ENCODE results near the gene NEK2.

DNA sequence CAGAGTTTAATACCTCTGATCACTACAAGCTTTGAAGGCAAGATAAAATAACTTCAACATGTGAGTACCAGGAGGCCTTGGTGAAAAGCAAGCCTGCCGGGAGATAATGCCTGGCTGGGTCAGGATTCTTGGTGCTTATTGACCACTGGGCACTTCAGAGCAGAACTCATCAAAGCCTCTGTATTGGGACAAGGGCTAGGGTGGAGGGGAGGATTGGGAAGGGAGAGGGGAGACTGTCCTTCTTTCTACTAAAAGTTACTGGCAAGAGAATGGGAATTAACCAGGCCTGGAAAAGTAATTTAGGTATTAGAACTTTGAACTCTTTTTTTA, 35.2 kb downstream of the NEK2 start:
- TF ChIP-seq, protein P1, sequence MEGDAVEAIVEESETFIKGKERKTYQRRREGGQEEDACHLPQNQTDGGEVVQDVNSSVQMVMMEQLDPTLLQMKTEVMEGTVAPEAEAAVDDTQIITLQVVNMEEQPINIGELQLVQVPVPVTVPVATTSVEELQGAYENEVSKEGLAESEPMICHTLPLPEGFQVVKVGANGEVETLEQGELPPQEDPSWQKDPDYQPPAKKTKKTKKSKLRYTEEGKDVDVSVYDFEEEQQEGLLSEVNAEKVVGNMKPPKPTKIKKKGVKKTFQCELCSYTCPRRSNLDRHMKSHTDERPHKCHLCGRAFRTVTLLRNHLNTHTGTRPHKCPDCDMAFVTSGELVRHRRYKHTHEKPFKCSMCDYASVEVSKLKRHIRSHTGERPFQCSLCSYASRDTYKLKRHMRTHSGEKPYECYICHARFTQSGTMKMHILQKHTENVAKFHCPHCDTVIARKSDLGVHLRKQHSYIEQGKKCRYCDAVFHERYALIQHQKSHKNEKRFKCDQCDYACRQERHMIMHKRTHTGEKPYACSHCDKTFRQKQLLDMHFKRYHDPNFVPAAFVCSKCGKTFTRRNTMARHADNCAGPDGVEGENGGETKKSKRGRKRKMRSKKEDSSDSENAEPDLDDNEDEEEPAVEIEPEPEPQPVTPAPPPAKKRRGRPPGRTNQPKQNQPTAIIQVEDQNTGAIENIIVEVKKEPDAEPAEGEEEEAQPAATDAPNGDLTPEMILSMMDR (conservative IDR thresholded peaks at IDR 0.05 in 1 of 2, IDR thresholded peaks at IDR 0.05 in 1 of 2; ENCODE audit: extremely low read depth in 1 of 2, insufficient read depth in 1 of 2, low read depth in 1 of 2, low read length in 2 of 2) = no peak
- no peak for TF ChIP-seq EZH2 (IDR thresholded peaks at IDR 0.05; ENCODE audit: borderline replicate concordance, low read length)
